ENCODE data around the gene CCDC142.

The CCDC142 gene

DNA sequence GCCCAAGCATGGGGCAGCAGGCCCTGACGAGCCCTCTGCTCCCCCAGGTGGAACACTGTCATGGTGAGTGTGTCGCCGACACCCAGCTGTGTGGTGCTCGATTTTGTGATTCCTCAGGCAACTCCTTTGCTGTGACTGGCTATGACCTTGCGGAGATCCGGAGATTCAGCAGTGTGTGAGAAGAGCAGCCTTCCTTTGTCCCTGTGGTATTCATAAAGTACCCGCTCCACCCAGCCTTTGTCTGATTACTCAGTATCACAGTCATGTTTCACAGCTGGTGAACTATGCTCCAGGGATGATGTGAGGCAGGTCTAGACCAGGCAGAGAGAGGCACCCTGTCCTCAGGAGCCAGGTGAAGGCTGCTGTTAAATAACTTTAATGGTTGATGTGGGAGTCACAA, 57.3 kb downstream of the CCDC142 start:
- Histone ChIP-seq H3K27me3 (ENCODE audit: control insufficient read depth, insufficient read depth, low read length) (peaks cover 5% of the 10 kb centered on the region), H3K36me3 (ENCODE audit: control insufficient read depth, insufficient read depth, low read length) (peaks cover 53% of the 10 kb centered on the region), H3K9me3 (ENCODE audit: control insufficient read depth, insufficient read depth, low read length) (no peaks in the 10 kb centered on the region), H3K4me1 (ENCODE audit: control insufficient read depth, insufficient read depth, low read length) (no peaks in the 10 kb centered on the region), H3K9ac (ENCODE audit: low read depth, low read length) (no peak overlapping the region), H3K4me3 (ENCODE audit: low read depth, low read length) (no peak overlapping the region)

DNA sequence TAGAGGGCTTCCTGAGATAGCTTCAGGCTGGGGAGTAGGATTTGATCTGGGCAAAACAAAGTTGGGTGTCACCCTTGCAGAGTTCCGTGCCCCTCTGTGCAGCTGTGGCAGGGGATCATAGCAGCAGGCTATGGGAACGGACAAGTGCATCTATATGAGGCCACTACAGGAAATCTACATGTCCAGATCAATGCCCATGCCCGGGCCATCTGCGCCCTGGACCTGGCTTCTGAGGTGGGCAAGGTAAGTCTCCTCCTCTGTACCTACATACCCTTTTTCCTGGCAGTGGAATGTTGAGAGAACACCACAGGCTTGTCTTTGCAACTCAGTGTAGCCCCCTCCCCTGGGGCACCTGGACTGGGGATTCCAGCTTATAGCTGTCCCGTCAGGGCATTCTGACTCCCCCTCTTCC, 57.8 kb downstream of the CCDC142 start:
- Histone ChIP-seq H3K4me1 (ENCODE audit: control insufficient read depth, insufficient read depth, low read length) (no peaks in the 10 kb centered on the region), H3K36me3 (ENCODE audit: control insufficient read depth, insufficient read depth, low read length) (peaks cover 48% of the 10 kb centered on the region), H3K4me3 (ENCODE audit: low read depth, low read length) (no peak overlapping the region), H3K9me3 (ENCODE audit: control insufficient read depth, insufficient read depth, low read length) (no peaks in the 10 kb centered on the region), H3K9ac (ENCODE audit: low read depth, low read length) (no peak overlapping the region), H3K27me3 (ENCODE audit: control insufficient read depth, insufficient read depth, low read length) (peaks cover 11% of the 10 kb centered on the region)

DNA sequence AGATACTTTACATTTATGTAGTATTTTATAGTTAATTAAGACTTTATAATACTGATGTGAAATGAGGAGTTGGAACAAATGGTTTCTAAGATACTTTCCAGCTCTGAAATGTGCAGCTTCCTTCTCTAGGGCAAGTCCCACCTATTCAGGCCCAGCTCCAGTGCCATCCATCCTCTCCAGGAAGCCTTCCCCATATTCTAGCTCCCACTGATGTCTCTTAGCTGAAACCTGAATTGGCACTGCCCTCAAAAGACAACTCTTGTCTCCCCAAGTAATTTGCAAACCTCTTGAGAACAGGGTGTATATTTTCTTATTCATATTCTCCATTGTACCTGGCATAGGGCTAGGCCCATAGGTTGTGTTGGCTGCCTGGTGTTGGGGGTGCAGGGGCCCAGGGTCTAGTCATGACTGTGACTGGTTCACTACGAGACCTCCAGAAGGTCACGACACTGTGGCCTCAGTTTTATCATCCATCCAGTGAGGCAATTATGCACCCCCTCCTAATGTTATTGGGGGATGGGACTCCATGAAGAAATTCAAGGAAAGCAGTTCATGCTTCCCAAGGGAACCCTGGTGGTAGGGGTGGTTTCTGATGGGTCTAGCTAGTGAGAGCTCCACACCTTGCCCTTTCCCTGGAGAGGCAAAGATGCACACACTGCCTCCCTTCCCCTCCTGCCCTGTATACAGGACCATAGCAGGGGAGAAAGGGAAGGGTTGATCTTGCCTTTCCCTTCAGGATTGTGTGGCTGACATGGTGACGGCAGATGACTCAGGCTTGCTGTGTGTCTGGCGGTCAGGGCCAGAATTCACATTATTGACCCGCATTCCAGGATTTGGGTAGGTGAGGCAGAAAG, 58.4 kb downstream of the CCDC142 start:
- Histone ChIP-seq H3K36me3 (ENCODE audit: control insufficient read depth, insufficient read depth, low read length) (peaks cover 42% of the 10 kb centered on the region), H3K4me1 (ENCODE audit: control insufficient read depth, insufficient read depth, low read length) (no peaks in the 10 kb centered on the region), H3K9ac (ENCODE audit: low read depth, low read length) (no peak overlapping the region), H3K9me3 (ENCODE audit: control insufficient read depth, insufficient read depth, low read length) (no peaks in the 10 kb centered on the region), H3K4me3 (ENCODE audit: low read depth, low read length) (no peak overlapping the region), H3K27me3 (ENCODE audit: control insufficient read depth, insufficient read depth, low read length) (peaks cover 11% of the 10 kb centered on the region)

Measured in iPS-15b (cell line).